GM19043 (cell line): ENCODE results near the gene SORCS2.

Source experiments
- ATAC-seq: cut with Tn5 transposase; IDR thresholded peaks from one replicate; pipeline ENCODE4 v1.9.1; 2021; ENCODE audit warnings: low read depth; ENCODE audit not compliant: unreplicated experiment

The SORCS2 gene

GRCh38 chr4:7398104-7398423 is 205.7 kb downstream of the SORCS2 start:
- no peak for ATAC-seq

DNA sequence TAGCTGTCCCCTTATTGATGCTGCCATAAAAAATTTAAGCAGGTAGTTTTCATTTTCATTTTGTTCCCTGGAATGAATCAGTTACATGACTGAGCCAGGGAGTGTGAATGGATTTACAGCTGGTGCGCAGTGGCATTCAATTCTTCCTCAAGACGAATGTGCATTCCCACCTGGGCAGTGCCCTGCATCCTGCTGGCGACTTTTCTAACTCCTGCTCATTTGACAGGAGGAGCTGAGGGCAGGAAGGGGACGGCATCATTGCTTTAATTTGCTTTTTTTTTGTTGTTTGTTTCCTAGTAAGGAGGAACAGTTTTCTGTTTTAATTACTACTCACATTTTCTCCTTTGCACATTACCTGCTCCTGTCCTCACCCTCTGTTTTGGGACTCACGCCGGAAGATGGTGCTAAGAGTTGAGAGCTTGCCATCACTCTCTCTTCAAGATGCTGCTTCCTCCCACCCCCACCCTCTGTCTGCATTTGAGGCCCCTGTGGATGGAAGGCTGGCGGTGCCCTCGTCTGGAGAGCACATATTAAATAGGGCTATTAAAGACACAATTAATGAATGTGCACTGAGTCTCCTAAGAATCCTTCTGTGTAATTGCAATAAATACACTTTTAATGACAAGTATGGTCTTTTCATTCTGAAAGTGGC is 206.6 kb downstream of the SORCS2 start:
- ATAC-seq = no peak

GRCh38 chr4:7399440-7400234 is 207.3 kb downstream of the SORCS2 start:
- no peak for ATAC-seq

DNA sequence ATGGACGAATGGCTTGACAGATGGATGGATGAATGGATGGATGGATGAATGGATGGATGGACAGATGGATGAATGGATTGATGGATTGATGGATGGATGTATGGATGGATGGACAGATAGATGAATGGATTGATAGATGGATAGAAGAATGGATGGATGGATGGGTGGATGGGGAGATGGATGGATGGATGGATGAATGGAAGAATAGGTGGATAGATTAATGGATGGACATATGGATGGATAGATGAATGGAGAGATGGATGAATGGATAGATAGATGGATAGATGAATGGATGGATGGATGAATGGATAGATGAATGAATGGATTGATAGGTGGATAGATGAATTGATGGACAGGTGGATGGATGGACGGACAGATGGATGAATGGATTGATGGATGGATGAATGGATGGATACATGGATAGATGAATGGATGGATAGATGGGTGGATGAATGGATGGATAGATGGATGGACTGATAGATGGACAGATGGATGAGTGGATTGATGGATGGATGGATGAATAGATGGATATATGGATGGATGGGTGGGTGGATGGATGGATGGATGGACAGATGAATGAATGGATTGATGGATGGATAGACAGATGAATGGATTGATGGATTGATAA is 208.4 kb downstream of the SORCS2 start:
- no peak for ATAC-seq

DNA sequence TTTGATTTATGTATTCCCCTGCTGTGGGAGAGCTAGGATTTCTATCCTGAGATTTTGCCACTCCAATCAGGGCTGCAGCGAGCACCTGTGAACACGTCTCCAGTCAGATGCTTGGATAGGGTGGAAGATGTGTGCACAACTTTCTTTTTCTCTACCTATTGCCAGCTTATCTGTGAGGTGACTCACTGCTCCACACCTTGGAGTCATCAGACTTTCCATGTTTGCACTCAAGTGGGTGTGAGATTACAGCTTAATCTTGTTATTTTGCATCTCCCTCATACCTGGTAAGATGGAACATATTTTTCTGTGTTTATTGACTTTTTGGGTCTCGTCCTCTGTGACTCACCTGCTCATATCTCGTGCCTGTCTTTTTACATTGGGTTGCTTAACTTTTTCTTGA is 210.2 kb downstream of the SORCS2 start:
- no peak for ATAC-seq

- no peak for ATAC-seq
Measured at GRCh38 chr4:7403001-7403400, 210.7 kb downstream of the SORCS2 start.

GRCh38 chr4:7408166-7408565 is 215.8 kb downstream of the SORCS2 start:
- ATAC-seq = no peak

- ATAC-seq = no peak
Measured at GRCh38 chr4:7410446-7410845, 218.1 kb downstream of the SORCS2 start.

GRCh38 chr4:7411491-7411890 is 219.2 kb downstream of the SORCS2 start:
- ATAC-seq = no peak

GRCh38 chr4:7411896-7412553 is 219.7 kb downstream of the SORCS2 start:
- ATAC-seq = no peak

- ATAC-seq = no peak
Measured at GRCh38 chr4:7412554-7412912, 220.2 kb downstream of the SORCS2 start.

- ATAC-seq = no peak
Measured at GRCh38 chr4:7414046-7414445, 221.7 kb downstream of the SORCS2 start.

- ATAC-seq = no peak
Measured at GRCh38 chr4:7414736-7415510, 222.6 kb downstream of the SORCS2 start.

- no peak for ATAC-seq
Measured at GRCh38 chr4:7415927-7416686, 223.8 kb downstream of the SORCS2 start.

- no peak for ATAC-seq
Measured at GRCh38 chr4:7416745-7417432, 224.6 kb downstream of the SORCS2 start.

DNA sequence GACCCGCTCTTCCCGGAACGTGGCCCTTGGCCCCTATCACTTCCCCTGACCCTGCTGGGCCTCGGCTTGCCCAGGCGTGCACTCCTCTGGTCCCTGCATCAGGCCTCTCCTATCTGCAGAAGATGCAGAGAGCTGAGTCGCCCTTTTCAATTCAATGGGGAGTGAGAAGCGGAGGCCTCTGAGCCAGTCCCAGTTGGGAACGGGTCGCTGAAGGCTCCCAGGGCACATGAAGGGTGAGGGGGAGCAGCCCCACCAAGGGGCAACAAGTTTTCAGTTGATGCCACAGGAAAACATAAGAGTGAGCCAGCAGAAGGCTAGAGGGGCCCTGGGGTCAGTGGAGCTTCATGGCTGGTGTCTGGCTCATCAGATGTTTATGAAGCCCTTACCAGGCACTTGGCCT is 225.3 kb downstream of the SORCS2 start:
- no peak for ATAC-seq

- no peak for ATAC-seq
Measured at GRCh38 chr4:7418131-7418943, 226.0 kb downstream of the SORCS2 start.

- no peak for ATAC-seq
Measured at GRCh38 chr4:7419961-7420660, 227.8 kb downstream of the SORCS2 start.
